HG03460 (cell line): ENCODE results near the gene FAM111B.
"Not testable (repeated sequence)": the region's sequence is repeated elsewhere in the genome, so short reads cannot be mapped to it uniquely, and the experiment has no call there.

Source experiments
- ATAC-seq: cut with Tn5 transposase; IDR thresholded peaks from one replicate; pipeline ENCODE4 v1.9.1; 2021; ENCODE audit not compliant: unreplicated experiment

Gene FAM111B, protein sequence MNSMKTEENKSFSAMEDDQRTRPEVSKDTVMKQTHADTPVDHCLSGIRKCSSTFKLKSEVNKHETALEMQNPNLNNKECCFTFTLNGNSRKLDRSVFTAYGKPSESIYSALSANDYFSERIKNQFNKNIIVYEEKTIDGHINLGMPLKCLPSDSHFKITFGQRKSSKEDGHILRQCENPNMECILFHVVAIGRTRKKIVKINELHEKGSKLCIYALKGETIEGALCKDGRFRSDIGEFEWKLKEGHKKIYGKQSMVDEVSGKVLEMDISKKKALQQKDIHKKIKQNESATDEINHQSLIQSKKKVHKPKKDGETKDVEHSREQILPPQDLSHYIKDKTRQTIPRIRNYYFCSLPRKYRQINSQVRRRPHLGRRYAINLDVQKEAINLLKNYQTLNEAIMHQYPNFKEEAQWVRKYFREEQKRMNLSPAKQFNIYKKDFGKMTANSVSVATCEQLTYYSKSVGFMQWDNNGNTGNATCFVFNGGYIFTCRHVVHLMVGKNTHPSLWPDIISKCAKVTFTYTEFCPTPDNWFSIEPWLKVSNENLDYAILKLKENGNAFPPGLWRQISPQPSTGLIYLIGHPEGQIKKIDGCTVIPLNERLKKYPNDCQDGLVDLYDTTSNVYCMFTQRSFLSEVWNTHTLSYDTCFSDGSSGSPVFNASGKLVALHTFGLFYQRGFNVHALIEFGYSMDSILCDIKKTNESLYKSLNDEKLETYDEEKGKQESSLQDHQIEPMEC

DNA sequence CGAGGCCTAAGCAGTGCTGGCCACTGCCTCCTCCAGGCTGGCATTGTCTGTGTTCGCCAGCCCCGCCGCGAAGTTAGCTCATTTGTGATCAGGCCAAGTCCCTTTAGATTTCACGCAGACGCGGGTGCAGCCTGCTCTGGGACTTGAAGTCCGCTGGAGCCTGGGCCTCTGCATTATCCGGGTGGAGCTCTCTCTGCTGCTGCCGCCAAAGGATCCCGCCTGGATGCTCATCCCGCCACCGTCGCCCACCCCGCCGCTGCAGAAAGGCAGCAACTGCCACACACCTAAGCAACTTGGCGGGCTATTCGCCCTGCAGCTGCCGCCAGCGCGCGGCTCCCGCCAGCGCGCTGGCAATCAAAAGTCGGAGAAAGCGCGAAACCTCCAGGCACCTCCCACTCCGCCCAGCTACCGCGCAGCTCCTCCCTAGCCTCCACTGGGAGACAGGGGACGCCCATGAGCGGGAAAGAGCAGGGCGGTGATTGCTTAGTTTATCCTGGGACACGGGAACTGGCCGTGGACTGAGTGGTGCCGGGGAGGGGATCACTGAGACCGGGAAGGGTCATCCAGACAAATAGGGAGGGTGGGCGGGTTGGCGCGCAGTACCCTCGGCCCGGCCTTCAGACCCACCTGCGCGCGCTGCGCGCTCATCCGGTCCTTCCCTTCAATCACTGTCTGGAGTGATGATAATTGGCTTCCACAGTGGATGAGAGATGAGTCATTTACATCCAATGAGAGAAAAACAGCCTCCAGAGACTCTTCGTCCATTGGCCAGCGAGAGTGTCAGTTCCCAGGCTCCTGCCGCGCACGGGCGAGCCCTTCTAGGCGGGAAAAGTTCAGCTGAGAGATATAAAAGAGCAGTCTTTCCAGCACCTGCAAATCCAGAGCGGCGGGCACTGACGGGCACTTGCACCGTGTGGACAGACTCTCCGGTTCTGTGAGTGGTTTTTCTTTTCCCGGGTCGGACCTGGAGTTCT lies at the start of gene FAM111B:
FAM111B (plus strand) TSS at position 875 of the 974 bp plus-strand sequence. CDS start 2,389 bp downstream, outside the sequence.
- ATAC-seq = peak; percentile 64

DNA sequence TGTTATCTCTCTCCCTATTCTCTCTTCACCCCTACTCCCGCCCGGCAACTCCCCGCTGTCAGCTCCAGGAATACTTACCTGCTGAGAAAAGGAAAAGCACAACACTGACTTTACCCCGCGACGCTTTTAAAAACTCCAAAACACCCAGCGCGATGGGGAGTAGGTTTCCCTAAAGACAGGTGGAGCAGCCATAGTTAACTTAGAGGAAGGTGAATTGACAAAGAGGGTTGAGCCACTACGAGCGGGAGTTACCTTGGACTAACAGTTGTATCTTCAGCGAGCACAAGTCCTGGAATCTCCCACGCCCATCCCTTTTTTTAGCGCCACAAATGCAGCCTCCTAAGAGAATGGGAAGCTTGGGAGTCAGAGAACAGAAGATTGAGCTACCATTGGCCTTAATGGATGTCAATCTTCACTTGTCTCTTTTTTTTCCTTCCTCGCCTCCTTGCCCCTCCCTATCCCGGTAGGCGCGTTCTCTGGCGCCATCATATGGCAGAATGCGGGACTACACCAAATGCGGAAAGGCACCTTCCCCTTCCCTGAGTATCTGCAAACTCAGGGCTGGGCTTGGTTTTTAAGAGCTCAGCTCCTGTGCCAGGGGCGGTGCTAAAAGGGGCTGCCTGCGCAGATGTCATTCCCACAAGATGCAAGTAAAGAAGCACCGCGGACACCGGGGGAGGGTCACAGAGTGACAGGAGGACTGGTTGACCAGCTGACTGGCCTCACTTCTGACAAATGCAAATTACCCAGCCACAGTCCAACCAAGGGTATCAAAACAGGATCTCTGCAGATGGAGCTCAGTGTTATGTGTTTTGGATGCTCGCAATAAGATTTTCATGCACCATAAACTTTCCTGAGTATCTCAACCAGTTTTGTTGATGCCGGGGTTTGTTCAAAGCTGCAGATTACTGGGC lies 48.7 kb upstream of the FAM111B start:
- ATAC-seq = peak; percentile 93

GRCh38 chr11:59060096-59060495 lies 46.9 kb upstream of the FAM111B start:
- not testable (repeated sequence) for ATAC-seq

GRCh38 chr11:59062602-59063529 lies 44.2 kb upstream of the FAM111B start:
- ATAC-seq = no peak

DNA sequence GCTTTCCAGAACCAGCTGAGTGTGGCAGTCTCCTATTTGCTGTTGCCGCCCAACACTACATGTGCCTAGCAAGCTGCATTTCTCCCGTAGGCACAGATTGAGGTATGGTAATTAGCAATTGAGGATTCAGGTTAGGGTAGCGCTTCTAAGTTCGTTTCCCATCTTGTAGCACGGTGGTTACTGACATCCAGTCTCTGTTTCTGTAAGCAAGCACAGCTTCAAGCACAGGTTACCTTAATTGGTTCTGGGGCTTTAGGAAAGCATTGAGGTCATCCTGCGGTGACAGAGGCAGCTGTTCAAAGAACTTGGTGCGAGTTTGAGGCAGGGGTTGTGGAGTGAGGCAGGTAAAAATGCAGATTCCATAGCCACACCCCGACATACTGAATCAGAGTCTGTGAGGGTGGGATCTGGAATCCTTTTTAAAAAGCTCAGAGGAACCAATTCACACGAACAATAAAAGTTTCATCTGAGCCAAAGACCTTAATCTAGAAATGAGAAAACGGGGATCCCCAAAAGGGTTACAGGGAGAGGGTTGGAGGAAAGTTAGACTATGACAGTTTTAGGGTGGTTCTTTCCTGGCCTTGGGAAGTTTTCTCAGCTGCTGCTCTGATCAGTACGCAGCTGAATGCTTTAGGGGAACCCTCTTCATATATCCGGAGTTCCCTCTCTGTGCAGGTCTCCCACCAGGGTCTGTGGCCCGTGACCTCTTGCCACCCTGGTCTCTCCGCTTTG lies 42.9 kb upstream of the FAM111B start:
- not testable (repeated sequence) for ATAC-seq

DNA sequence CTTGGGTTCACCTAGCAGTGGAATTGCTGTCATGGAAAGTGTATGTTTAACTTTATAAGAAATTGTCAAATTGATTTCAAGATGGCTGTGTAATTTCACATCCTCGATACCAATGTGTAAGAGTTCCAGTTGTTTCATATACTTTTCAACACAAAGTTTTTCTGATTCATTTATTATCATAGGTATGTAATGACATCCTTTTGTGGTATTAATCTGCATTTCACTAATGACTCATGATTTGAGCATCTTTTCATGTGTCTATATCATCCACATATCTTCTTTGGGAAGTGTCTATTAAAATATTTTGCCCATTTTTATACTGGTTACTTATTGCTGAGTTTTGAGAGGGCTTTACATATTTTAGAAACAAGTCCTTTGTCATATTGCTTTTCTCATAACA lies 38.0 kb upstream of the FAM111B start:
- ATAC-seq = no peak

DNA sequence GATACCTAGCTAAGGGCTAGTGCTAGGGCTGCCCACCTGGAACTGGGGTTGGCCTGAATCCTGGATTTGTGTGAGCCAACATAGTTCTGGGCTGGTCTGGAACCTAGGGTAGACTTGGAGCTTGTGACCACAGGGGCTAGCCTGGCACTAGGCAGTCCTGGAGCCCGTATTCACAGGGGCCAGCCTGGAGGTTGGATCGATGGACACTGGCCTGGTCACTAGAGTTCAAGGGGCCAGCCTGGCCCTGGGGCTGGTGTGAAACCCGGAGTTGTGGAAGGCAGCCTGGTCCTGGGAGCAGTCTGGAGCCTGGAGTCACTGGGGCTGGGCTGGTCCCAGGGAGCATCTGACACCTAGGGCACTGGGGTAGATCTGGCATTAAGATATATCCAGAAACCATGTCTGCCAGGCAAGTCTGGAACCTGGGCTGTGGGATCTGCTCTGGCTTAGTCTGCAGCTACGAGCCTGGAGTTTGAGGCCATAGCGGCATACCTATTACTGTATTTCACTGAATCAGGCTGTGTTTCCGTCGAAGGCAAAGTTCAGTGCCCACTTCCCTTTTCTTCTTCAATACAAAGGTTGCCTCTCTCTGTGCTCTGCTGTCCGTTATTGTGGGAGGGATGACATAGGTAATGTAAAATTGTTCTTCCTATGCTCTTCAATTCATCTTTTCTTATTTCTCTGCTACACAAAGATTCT lies 30.0 kb upstream of the FAM111B start:
- ATAC-seq = peak; percentile 72

DNA sequence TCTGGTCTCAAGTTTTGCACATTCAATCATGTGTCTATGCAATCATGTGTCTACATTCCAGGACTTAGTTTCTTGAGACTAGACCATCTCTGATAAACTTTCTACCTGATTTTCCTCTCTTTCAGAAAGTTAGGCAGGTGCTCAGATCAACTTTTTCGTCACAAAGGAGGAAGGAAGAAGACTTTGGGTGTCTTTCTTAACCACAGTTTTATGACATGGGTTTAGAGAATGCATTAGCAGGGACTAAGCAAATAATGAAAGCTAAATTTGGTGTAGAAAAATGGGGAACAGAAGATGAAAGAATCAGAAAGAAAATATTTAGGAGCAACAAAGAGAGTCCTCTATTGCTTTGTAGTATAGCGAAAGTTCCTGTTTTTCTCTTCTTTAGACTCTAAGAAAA lies 28.6 kb upstream of the FAM111B start:
- ATAC-seq = no peak

GRCh38 chr11:59079086-59079485 lies 28.0 kb upstream of the FAM111B start:
- ATAC-seq = no peak

GRCh38 chr11:59080421-59080820 lies 26.6 kb upstream of the FAM111B start:
- not testable (repeated sequence) for ATAC-seq

GRCh38 chr11:59081430-59082020 lies 25.5 kb upstream of the FAM111B start:
- not testable (repeated sequence) for ATAC-seq

DNA sequence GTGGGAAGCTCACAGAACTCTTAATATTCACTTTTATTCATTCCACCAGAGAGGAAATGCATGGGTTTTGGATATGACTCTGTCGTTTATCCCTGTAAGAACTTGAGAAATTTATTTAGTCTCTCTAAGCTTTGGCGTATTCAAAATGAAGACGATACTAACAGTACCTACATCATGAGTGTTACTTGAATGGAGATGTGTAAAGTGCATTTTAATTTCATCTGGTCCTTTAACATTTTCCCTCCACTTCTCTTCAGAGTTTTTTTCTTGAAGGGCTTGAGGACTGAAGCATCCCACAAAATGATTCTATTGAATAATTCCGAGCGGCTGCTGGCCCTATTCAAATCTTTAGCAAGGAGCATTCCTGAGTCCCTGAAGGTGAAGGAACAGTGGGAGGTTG lies 21.0 kb upstream of the FAM111B start, which contains the start of gene GLYATL1B:
GLYATL1B (plus strand) TSS at position 301 of the 400 bp plus-strand sequence; CDS start at position 301, 0 bp downstream.
- not testable (repeated sequence) for ATAC-seq

DNA sequence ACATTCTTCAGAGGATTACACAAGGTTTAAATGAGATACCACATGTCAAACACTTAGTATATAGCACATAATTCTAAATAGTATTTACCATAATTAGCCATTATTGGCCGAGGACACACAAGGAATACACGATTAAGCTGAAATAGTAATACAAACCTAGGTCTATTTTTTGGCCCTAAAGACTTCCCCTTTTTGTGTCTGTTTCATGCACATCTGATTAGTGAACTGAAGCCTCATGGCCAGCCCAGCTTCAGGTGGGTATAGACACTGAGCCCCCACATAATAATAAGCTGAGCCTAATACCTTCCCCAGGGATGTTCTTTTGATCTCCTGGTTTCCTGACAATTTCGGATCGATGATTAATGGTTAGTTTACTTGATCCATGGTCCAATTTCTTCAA lies 18.9 kb upstream of the FAM111B start:
- ATAC-seq = no peak

DNA sequence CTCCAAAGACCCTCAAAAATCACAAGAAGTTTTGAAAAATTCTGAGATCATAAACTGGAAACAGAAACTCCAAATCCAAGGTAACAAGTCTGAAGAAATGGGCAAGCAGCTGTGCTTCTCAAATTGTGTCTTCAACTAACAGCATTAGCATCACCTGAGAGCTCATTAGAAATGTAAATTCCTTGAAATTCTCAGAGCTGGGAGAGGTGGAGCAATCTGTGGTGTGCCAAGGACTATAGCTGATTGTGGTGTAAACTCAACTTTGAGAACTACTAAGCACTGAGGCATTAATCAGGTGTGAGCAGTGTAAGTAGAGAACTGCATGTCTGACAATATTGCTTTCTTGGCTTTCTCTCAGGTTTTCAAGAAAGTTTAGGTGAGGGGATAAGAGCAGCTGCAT lies 13.5 kb upstream of the FAM111B start:
- ATAC-seq = not testable (repeated sequence)

GRCh38 chr11:59095225-59095624 lies 11.8 kb upstream of the FAM111B start:
- ATAC-seq = peak; percentile 74

- not testable (repeated sequence) for ATAC-seq
These were observed 11.0 kb upstream of the FAM111B start for GRCh38 chr11:59095972-59096575.
